H7 (cell line): Measurements from ENCODE around the gene PLEKHO1. TPM values are rescaled to one million over a fixed set of nuclear protein-coding genes. Genes with fewer than 3 reads are reported as not detected.

ENCODE experiments used
- DNase-seq: peaks from one replicate; pipeline ENCODE4 v3.0.0; 2012
- H3K27me3 ChIP-seq: 2 replicates; pipeline ENCODE4 v1.6.0; 2011; ENCODE audit warnings: mild to moderate bottlenecking, low read length; ENCODE audit not compliant: control insufficient read depth, insufficient read depth
- H3K36me3 ChIP-seq: replicated peaks from 2 replicates; pipeline ENCODE4 v1.5.1; 2011; ENCODE audit warnings: low read length; ENCODE audit not compliant: control insufficient read depth, insufficient read depth
- H3K4me3 ChIP-seq: 2 replicates; pipeline ENCODE4 v1.5.1; 2011; ENCODE audit warnings: low read depth, mild to moderate bottlenecking, control low read depth, low read length, moderate library complexity; ENCODE audit not compliant: insufficient read depth
- total RNA-seq: library from RNA; depleted of rRNA; stranded (reverse); fragments of >200 nt; shearing (Covaris generic); gene quantifications from 2 replicates; pipeline ENCODE4 v1.2.3, GENCODE V29; 2014

Gene PLEKHO1
- total RNA-seq, 1 experiment from 2014 or later: 69.5 TPM

GRCh38 chr1:150155413-150156071 lies 5.8 kb downstream of the PLEKHO1 start:
- Histone ChIP-seq H3K4me3 (no peak overlapping the region), H3K27me3 (no peaks in the 10 kb centered on the region), H3K36me3 (peaks cover 25% of the 10 kb centered on the region)
- no peak for DNase-seq

GRCh38 chr1:150156868-150157603 lies 7.3 kb downstream of the PLEKHO1 start:
- DNase-seq: no peak
- H3K36me3 ChIP-seq: peaks cover 25% of the 10 kb centered on the region
- H3K27me3 ChIP-seq: no peaks in the 10 kb centered on the region

GRCh38 chr1:150159550-150159949 lies 9.8 kb downstream of the PLEKHO1 start:
- no peaks in the 10 kb centered on the region for H3K27me3 ChIP-seq
- peaks cover 15% of the 10 kb centered on the region for H3K36me3 ChIP-seq
- no peak for DNase-seq
- no peak overlapping the region for H3K4me3 ChIP-seq

More at GRCh38 chr1:150156868-150157603, 7.3 kb downstream of the PLEKHO1 start:
- H3K4me3 ChIP-seq: no peak overlapping the region

- Histone ChIP-seq H3K36me3 (peaks cover 10% of the 10 kb centered on the region), H3K27me3 (no peaks in the 10 kb centered on the region), H3K4me3 (no peak overlapping the region)
- no peak for DNase-seq
Observed at GRCh38 chr1:150160964-150161621, 11.4 kb downstream of the PLEKHO1 start.

GRCh38 chr1:150161747-150162581 lies 12.2 kb downstream of the PLEKHO1 start:
- Histone ChIP-seq H3K4me3 (peak overlapping the region; percentile 25), H3K27me3 (no peaks in the 10 kb centered on the region), H3K36me3 (peaks cover 5% of the 10 kb centered on the region)
- peak; percentile 44 for DNase-seq

GRCh38 chr1:150162582-150162861 lies 12.8 kb downstream of the PLEKHO1 start:
- Histone ChIP-seq H3K27me3 (no peaks in the 10 kb centered on the region), H3K36me3 (peaks cover 2% of the 10 kb centered on the region), H3K4me3 (peak overlapping the region; percentile 25)
- peak; percentile 62 for DNase-seq

GRCh38 chr1:150162862-150163706 lies 13.4 kb downstream of the PLEKHO1 start:
- Histone ChIP-seq H3K27me3 (no peaks in the 10 kb centered on the region), H3K36me3 (peaks cover 2% of the 10 kb centered on the region), H3K4me3 (peak overlapping the region; percentile 25)
- peak; percentile 90 for DNase-seq

GRCh38 chr1:150164224-150164623 lies 14.5 kb downstream of the PLEKHO1 start:
- DNase-seq: no peak
- Histone ChIP-seq H3K36me3 (no peaks in the 10 kb centered on the region; the same call in 1 of the 2 replicates), H3K4me3 (no peak overlapping the region)

GRCh38 chr1:150164779-150165178 lies 15.1 kb downstream of the PLEKHO1 start:
- H3K4me3 ChIP-seq: no peak overlapping the region
- DNase-seq: no peak
- no peaks in the 10 kb centered on the region for H3K27me3 ChIP-seq
- H3K36me3 ChIP-seq: no peaks in the 10 kb centered on the region

More at GRCh38 chr1:150164224-150164623, 14.5 kb downstream of the PLEKHO1 start:
- H3K27me3 ChIP-seq: no peaks in the 10 kb centered on the region

GRCh38 chr1:150165622-150166612 lies 16.2 kb downstream of the PLEKHO1 start:
- peak; percentile 84 for DNase-seq
- no peaks in the 10 kb centered on the region for H3K27me3 ChIP-seq
- H3K4me3 ChIP-seq: no peak overlapping the region
- no peaks in the 10 kb centered on the region for H3K36me3 ChIP-seq

- H3K36me3 ChIP-seq: no peaks in the 10 kb centered on the region
- H3K4me3 ChIP-seq: no peak overlapping the region
- DNase-seq: peak; percentile 88
- H3K27me3 ChIP-seq: no peaks in the 10 kb centered on the region
Observed at GRCh38 chr1:150168960-150169601, 19.4 kb downstream of the PLEKHO1 start.

GRCh38 chr1:150171801-150172200 lies 22.1 kb downstream of the PLEKHO1 start:
- DNase-seq: no peak
- no peak overlapping the region for H3K4me3 ChIP-seq
- no peaks in the 10 kb centered on the region for H3K36me3 ChIP-seq
- no peaks in the 10 kb centered on the region for H3K27me3 ChIP-seq
